GM10266 (cell line): Measurements from ENCODE around the gene NDUFAF4.

Experiments
- DNase-seq: peaks from one replicate; pipeline ENCODE4 v3.0.0; 2012; ENCODE audit errors: extremely low spot score
- TF ChIP-seq, protein P1 (sequence below): IDR thresholded peaks from 2 replicates; pipeline ENCODE4 v1.5.1; 2012; ENCODE audit warnings: mild to moderate bottlenecking, low read depth; ENCODE audit not compliant: control insufficient read depth, insufficient read depth; ENCODE audit errors: missing control alignments

The NDUFAF4 gene

GRCh38 chr6:96862560-96862959 is 35.1 kb downstream of the NDUFAF4 start:
- no peak for DNase-seq
- TF ChIP-seq, protein P1, sequence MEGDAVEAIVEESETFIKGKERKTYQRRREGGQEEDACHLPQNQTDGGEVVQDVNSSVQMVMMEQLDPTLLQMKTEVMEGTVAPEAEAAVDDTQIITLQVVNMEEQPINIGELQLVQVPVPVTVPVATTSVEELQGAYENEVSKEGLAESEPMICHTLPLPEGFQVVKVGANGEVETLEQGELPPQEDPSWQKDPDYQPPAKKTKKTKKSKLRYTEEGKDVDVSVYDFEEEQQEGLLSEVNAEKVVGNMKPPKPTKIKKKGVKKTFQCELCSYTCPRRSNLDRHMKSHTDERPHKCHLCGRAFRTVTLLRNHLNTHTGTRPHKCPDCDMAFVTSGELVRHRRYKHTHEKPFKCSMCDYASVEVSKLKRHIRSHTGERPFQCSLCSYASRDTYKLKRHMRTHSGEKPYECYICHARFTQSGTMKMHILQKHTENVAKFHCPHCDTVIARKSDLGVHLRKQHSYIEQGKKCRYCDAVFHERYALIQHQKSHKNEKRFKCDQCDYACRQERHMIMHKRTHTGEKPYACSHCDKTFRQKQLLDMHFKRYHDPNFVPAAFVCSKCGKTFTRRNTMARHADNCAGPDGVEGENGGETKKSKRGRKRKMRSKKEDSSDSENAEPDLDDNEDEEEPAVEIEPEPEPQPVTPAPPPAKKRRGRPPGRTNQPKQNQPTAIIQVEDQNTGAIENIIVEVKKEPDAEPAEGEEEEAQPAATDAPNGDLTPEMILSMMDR = no peak

GRCh38 chr6:96861588-96861987 is 36.1 kb downstream of the NDUFAF4 start:
- TF ChIP-seq, protein P1 = no peak
- DNase-seq = no peak

DNA sequence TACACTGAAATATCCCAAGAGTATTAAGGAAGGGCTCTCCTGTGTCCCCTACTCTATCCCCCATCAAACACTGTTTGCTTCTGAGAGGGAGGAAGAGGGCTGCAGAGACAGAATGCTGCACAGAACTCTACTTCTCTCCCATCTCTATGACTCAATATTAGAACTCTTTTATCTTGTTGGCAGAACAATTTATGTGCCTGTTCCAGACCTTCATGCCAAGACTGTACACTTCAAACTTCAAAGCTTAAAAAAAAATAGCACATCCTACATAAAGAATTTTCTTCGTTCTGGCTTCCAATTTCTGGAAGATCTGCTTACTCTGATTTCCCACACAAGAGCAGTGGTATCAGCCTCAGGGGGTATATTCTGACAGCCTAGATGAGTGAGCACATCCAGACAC is 40.8 kb downstream of the NDUFAF4 start:
- no peak for DNase-seq
- TF ChIP-seq, protein P1 = no peak

DNA sequence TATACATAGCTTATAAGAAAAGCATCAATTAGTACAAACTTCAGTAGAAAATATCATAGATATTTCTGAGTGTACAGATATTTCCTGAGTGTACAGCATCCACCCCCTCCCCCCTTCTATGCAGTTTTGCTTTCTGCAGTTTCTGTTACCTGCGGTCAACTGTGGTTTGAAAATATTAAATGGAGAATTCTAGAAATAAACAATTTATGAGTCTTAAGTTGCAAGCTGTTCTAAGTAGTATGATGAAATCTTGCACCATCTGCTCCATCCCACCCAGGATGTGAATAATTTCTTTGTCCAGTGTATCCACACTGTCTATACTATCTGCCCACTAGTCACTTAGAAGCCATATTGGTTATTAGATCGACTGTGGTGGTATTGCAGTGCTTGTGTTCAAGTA is 44.6 kb downstream of the NDUFAF4 start:
- DNase-seq = no peak

DNA sequence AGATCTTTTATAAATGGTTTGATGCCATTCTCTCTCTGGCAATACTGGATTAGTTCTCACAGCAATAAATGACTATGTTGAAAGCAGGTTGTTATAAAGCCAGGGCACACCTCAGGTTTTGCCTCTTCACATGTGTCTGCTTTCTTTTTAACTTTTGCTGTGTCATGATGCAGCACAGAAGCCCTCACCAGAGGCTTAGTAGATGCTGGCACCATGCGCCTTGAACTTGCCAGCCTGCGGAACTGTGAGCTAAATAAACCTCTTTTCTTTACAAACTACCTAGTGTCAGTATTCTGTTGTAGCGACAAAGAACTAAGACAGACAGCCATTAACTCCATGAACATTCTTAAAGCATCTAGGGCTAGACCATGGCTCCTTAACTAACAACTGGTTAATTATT is 45.1 kb downstream of the NDUFAF4 start:
- DNase-seq = no peak
- TF ChIP-seq, protein P1 = no peak

More for the DNA sequence above, 44.6 kb downstream of the NDUFAF4 start:
- TF ChIP-seq, protein P1 = no peak

GRCh38 chr6:96851858-96852257 is 45.8 kb downstream of the NDUFAF4 start:
- TF ChIP-seq, protein P1 = no peak
- no peak for DNase-seq

- TF ChIP-seq, protein P1 = no peak
- DNase-seq = no peak
These were observed 48.1 kb downstream of the NDUFAF4 start for GRCh38 chr6:96849615-96850014.

DNA sequence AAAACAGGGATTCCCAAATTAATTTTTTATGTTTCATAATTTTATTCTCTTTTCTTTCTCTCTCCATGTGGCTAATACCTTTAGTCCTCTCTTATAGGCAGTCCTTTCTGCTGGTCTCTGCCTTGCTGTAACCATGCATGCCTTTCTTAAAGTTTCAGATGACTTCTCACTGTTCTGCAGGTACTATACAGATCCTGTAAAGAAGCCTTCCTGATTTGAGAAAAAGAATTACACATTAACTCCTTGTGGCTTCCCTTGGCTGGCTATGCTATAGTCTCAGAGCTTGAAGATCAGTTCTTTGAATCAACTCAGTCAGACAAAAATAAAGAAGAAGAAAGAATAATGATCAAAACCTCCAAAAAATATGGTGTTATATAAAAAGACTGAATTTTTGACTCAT is 53.2 kb downstream of the NDUFAF4 start:
- no peak for DNase-seq
- TF ChIP-seq, protein P1 = no peak
